Neural cell (in vitro differentiated cells): Measurements from ENCODE around the gene CAVIN1. TPM values are rescaled to one million over a fixed set of nuclear protein-coding genes. Genes with fewer than 3 reads are reported as not detected.

ENCODE experiments used
- H2AFZ ChIP-seq: fragments of 200-600, 300-800 bp; sonication (generic), shearing (Covaris generic); 2 replicates; pipeline ENCODE4 v1.6.0; 2014; ENCODE audit warnings: low read depth, mild to moderate bottlenecking, antibody characterized with exemption, low read length, moderate library complexity
- H3F3A ChIP-seq: fragments of 200-600 bp; shearing (Covaris generic); 2 replicates; pipeline ENCODE4 v1.6.1; 2016; ENCODE audit warnings: mild to moderate bottlenecking, moderate library complexity, mixed read lengths, antibody characterized with exemption, low read length; ENCODE audit not compliant: insufficient read depth, poor library complexity, severe bottlenecking
- H3K27ac ChIP-seq: fragments of 200-600, 300-800 bp; sonication (generic), shearing (Covaris generic); 2 replicates; pipeline ENCODE4 v1.5.1; 2014; ENCODE audit warnings: mild to moderate bottlenecking, low read length, moderate library complexity
- H3K27me3 ChIP-seq: fragments of 300-800, 200-600 bp; sonication (generic), shearing (Covaris generic); 2 replicates; pipeline ENCODE4 v1.6.0; 2014; ENCODE audit warnings: mild to moderate bottlenecking, low read depth, low read length, moderate library complexity; ENCODE audit not compliant: insufficient read depth
- H3K36me3 ChIP-seq: fragments of 300-800, 200-600 bp; sonication (generic), shearing (Covaris generic); 2 replicates; pipeline ENCODE4 v1.5.1; 2014; ENCODE audit warnings: mild to moderate bottlenecking, antibody characterized with exemption, low read length, moderate library complexity; ENCODE audit not compliant: insufficient read depth
- H3K4me2 ChIP-seq: fragments of 300-800, 200-600 bp; sonication (generic), shearing (Covaris generic); 2 replicates; pipeline ENCODE4 v1.6.0; 2014; ENCODE audit warnings: mild to moderate bottlenecking, low read length
- H3K4me3 ChIP-seq: fragments of 300-800, 200-600 bp; sonication (generic), shearing (Covaris generic); 2 replicates; pipeline ENCODE4 v1.5.1; 2014; ENCODE audit warnings: mild to moderate bottlenecking, low read length, moderate library complexity
- H3K79me2 ChIP-seq: fragments of 200-600 bp; shearing (Covaris generic); replicated peaks from 2 replicates; pipeline ENCODE4 v1.6.0; 2014; ENCODE audit warnings: mild to moderate bottlenecking, low read length, moderate library complexity; ENCODE audit not compliant: insufficient read depth
- H3K9ac ChIP-seq: fragments of 300-800, 200-600 bp; sonication (generic), shearing (Covaris generic); 2 replicates; pipeline ENCODE4 v1.6.1; 2016; ENCODE audit warnings: mild to moderate bottlenecking, low read length, mixed read lengths
- H3K9me2 ChIP-seq: fragments of 200-600 bp; shearing (Covaris generic); 2 replicates; pipeline ENCODE4 v1.6.1; 2016; ENCODE audit warnings: mild to moderate bottlenecking, low read length, mixed read lengths; ENCODE audit not compliant: insufficient read depth
- H3K9me3 ChIP-seq: fragments of 200-600, 300-800 bp; sonication (generic), shearing (Covaris generic); 2 replicates; pipeline ENCODE4 v1.6.1; 2016; ENCODE audit warnings: mild to moderate bottlenecking, mixed run types, low read length, moderate library complexity, mixed read lengths
- H4K20me1 ChIP-seq: fragments of 200-600 bp; shearing (Covaris generic); 2 replicates; pipeline ENCODE4 v1.6.1; 2016; ENCODE audit warnings: mild to moderate bottlenecking, mixed run types; ENCODE audit not compliant: insufficient read depth
- EP300 ChIP-seq: fragments of 450-650 bp; conservative IDR thresholded peaks from 2 replicates; pipeline ENCODE4 v1.6.1; 2014; ENCODE audit warnings: antibody characterized with exemption, mild to moderate bottlenecking, moderate library complexity; ENCODE audit not compliant: poor library complexity, severe bottlenecking
- EZH2 ChIP-seq: fragments of 200-600, 300-800 bp; shearing (Covaris generic), sonication (generic); IDR thresholded peaks from 2 replicates; pipeline ENCODE4 v1.6.1; 2014; ENCODE audit warnings: antibody characterized with exemption, low read length, borderline replicate concordance, mild to moderate bottlenecking; ENCODE audit not compliant: insufficient read depth, poor library complexity, severe bottlenecking
- MXI1 ChIP-seq: fragments of 450-650 bp; conservative IDR thresholded peaks from 2 replicates; pipeline ENCODE4 v1.6.1; 2014; ENCODE audit warnings: antibody characterized with exemption, mild to moderate bottlenecking; ENCODE audit not compliant: poor library complexity, severe bottlenecking
- POLR2AphosphoS5 ChIP-seq: IDR thresholded peaks from 2 replicates; pipeline ENCODE4 v1.6.1; 2012
- RAD21 ChIP-seq: fragments of 450-650 bp; conservative IDR thresholded peaks from 2 replicates; pipeline ENCODE4 v1.6.1; 2014; ENCODE audit warnings: antibody characterized with exemption, mild to moderate bottlenecking, moderate library complexity
- REST ChIP-seq: IDR thresholded peaks from 2 replicates; pipeline ENCODE4 v1.6.1; 2012; ENCODE audit warnings: borderline replicate concordance
- SMC3 ChIP-seq: fragments of 450-650 bp; conservative IDR thresholded peaks from 2 replicates; pipeline ENCODE4 v1.6.1; 2014; ENCODE audit warnings: antibody characterized with exemption, mild to moderate bottlenecking, moderate library complexity; ENCODE audit not compliant: poor library complexity
- TAF1 ChIP-seq: IDR thresholded peaks from 2 replicates; pipeline ENCODE4 v1.6.1; 2012; ENCODE audit warnings: low read depth
- polyA plus RNA-seq: library from polyadenylated mRNA; depleted of rRNA; stranded (reverse); fragments of >200 nt; gene quantifications from 2 replicates; pipeline ENCODE4 v1.2.3, GENCODE V29; 2014
- TF ChIP-seq, protein P1 (sequence below): fragments of 450-650 bp; IDR thresholded peaks from 2 replicates; pipeline ENCODE4 v1.5.1; 2014; ENCODE audit warnings: antibody characterized with exemption, mild to moderate bottlenecking, moderate library complexity; ENCODE audit not compliant: poor library complexity, severe bottlenecking

Gene CAVIN1
- polyA plus RNA-seq, 1 donor from 2014 or later, result 0.07 TPM

GRCh38 chr17:42359133-42359532 is 63.9 kb downstream of the CAVIN1 start:
- H3K4me2 ChIP-seq, result no peak overlapping the region
- TF ChIP-seq REST (no peak), MXI1 (no peak), POLR2AphosphoS5 (no peak), RAD21 (no peak), TAF1 (no peak), SMC3 (no peak), EP300 (no peak), EZH2 (no peak)
- TF ChIP-seq, protein P1, sequence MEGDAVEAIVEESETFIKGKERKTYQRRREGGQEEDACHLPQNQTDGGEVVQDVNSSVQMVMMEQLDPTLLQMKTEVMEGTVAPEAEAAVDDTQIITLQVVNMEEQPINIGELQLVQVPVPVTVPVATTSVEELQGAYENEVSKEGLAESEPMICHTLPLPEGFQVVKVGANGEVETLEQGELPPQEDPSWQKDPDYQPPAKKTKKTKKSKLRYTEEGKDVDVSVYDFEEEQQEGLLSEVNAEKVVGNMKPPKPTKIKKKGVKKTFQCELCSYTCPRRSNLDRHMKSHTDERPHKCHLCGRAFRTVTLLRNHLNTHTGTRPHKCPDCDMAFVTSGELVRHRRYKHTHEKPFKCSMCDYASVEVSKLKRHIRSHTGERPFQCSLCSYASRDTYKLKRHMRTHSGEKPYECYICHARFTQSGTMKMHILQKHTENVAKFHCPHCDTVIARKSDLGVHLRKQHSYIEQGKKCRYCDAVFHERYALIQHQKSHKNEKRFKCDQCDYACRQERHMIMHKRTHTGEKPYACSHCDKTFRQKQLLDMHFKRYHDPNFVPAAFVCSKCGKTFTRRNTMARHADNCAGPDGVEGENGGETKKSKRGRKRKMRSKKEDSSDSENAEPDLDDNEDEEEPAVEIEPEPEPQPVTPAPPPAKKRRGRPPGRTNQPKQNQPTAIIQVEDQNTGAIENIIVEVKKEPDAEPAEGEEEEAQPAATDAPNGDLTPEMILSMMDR, result no peak

GRCh38 chr17:42358434-42358833 is 64.6 kb downstream of the CAVIN1 start:
- no peaks in the 10 kb centered on the region for H3K9me2 ChIP-seq
- no peaks in the 10 kb centered on the region for H3K27me3 ChIP-seq
- H3K9me3 ChIP-seq, result no peaks in the 10 kb centered on the region
- H3K79me2 ChIP-seq, result no peaks in the 10 kb centered on the region
- no peaks in the 10 kb centered on the region for H3K36me3 ChIP-seq
- TF ChIP-seq, protein P1, result no peak
- TF ChIP-seq TAF1 (no peak), EP300 (no peak), MXI1 (no peak), REST (no peak), RAD21 (no peak), EZH2 (no peak), POLR2AphosphoS5 (no peak), SMC3 (no peak)
- H3K9ac ChIP-seq, result no peak overlapping the region
- no peaks in the 10 kb centered on the region for H4K20me1 ChIP-seq
- H3K4me2 ChIP-seq, result no peak overlapping the region
- H3F3A ChIP-seq, result no peaks in the 10 kb centered on the region
- H2AFZ ChIP-seq, result no peak overlapping the region
- H3K27ac ChIP-seq, result no peak overlapping the region
- no peak overlapping the region for H3K4me3 ChIP-seq

More at GRCh38 chr17:42359133-42359532, 63.9 kb downstream of the CAVIN1 start:
- Histone ChIP-seq H3K9me3 (no peaks in the 10 kb centered on the region), H3K36me3 (no peaks in the 10 kb centered on the region), H3K9me2 (no peaks in the 10 kb centered on the region), H3K27ac (no peak overlapping the region), H2AFZ (no peak overlapping the region), H3K27me3 (no peaks in the 10 kb centered on the region), H3K9ac (no peak overlapping the region), H3F3A (no peaks in the 10 kb centered on the region), H4K20me1 (no peaks in the 10 kb centered on the region), H3K4me3 (no peak overlapping the region), H3K79me2 (peaks cover 3% of the 10 kb centered on the region)
